Left cardiac atrium (tissue), 4 donors: Measurements from ENCODE around the gene ZNF281. TPM values are rescaled to one million over a fixed set of nuclear protein-coding genes. Genes with fewer than 3 reads are reported as not detected.
A peak's percentile ranks its signal among the peaks of the same experiment; 100 is the strongest.
"Not testable (repeated sequence)": the region's sequence is repeated elsewhere in the genome, so short reads cannot be mapped to it uniquely, and the experiment has no call there.

Source experiments
- ATAC-seq, 2 donors: fragments of 200-7000 bp; cut with Tn5 transposase; one replicate each; pipeline ENCODE4 v1.9.1; 2020; ENCODE audit warnings: mild to moderate bottlenecking in 2 of 2, moderate library complexity in 2 of 2
- DNase-seq: peaks from one replicate; pipeline ENCODE4 v3.0.0-alpha.2; 2020
- intact Hi-C, 2 donors: fragments of 100-400 bp; cut with DNase I; formaldehyde crosslinking; loops; one replicate each; pipeline versions ENCODE4 v1.14.1 to v1.15.1; 2022 to 2023
- long read RNA-seq: library from polyadenylated mRNA; unstranded; transcript quantifications from one replicate; pipeline ENCODE4 v2.0.0, GENCODE V29; 2021
- total RNA-seq, 2 donors: library from RNA; stranded (reverse); fragmentation: NEBNext Ultra II Directional; extraction: Animal tissue kit (Norgen Biotek cat#: 25700); gene quantifications; one replicate each; pipeline ENCODE4 v1.2.1, GENCODE V29; 2021
- donor health status: DM: no; HTN: yes; CAD: no.
- donor health status: DM: no; HTN: yes; CAD: no; lungs with severe emphysema.
- donor health status: DM: yes; HTN: yes; CAD: no.
- donor health status: Dilated cardiomyopathy.

ZNF281 gene
- 1 to 10 TPM; 7.0 to 9.2 TPM for total RNA-seq
- long read RNA-seq, full-length matches to known transcripts = 6 of 11 reads
- long read RNA-seq, partial matches to known transcripts = 4 of 11 reads
- long read RNA-seq, other reads (novel, unspliced or antisense) = 1 of 11 reads

GRCh38 chr1:200409761-200410565 lies at the start of gene ZNF281:
ZNF281 (minus strand) TSS chr1:200410036; CDS start chr1:200409705, 331 bp downstream.
- intact Hi-C loops = no loop called here
- peak; percentile 100 for ATAC-seq

GRCh38 chr1:200458780-200459179 lies 48.9 kb upstream of the ZNF281 start:
- intact Hi-C loops = no loop called here
- ATAC-seq (no peak), DNase-seq (no peak)

More at GRCh38 chr1:200409761-200410565, at the start of gene ZNF281:
- peak; percentile 97 for DNase-seq

GRCh38 chr1:200457810-200458209 lies 48.0 kb upstream of the ZNF281 start:
- ATAC-seq = no peak
- intact Hi-C loops = no loop called here
- DNase-seq = no peak

GRCh38 chr1:200454425-200454824 lies 44.6 kb upstream of the ZNF281 start:
- intact Hi-C loops = no loop called here
- no peak for DNase-seq
- ATAC-seq = no peak

- ATAC-seq (no peak), DNase-seq (no peak)
- intact Hi-C loops = no loop called here
Measured at GRCh38 chr1:200453553-200453905, 43.7 kb upstream of the ZNF281 start.

GRCh38 chr1:200452850-200453552 lies 43.2 kb upstream of the ZNF281 start:
- DNase-seq (no peak), ATAC-seq (no peak)
- intact Hi-C loops = no loop called here

- intact Hi-C loops = no loop called here
Measured at GRCh38 chr1:200448034-200448762, 38.4 kb upstream of the ZNF281 start.

GRCh38 chr1:200445213-200445612 lies 35.4 kb upstream of the ZNF281 start:
- DNase-seq (no peak), ATAC-seq (no peak)
- intact Hi-C loops = no loop called here

More at GRCh38 chr1:200448034-200448762, 38.4 kb upstream of the ZNF281 start:
- DNase-seq (no peak), ATAC-seq (no peak)

- DNase-seq (no peak), ATAC-seq (no peak)
- intact Hi-C loops = no loop called here
Measured at GRCh38 chr1:200444478-200444877, 34.6 kb upstream of the ZNF281 start.

- ATAC-seq (no peak), DNase-seq (no peak)
- intact Hi-C loops = no loop called here
Measured at GRCh38 chr1:200443860-200444259, 34.0 kb upstream of the ZNF281 start.

- ATAC-seq (no peak), DNase-seq (no peak)
- intact Hi-C loops = no loop called here
Measured at GRCh38 chr1:200442537-200443156, 32.8 kb upstream of the ZNF281 start.

- DNase-seq (no peak), ATAC-seq (no peak)
- intact Hi-C loops = no loop called here
Measured at GRCh38 chr1:200442023-200442422, 32.2 kb upstream of the ZNF281 start.

- intact Hi-C loops = no loop called here
- ATAC-seq (no peak), DNase-seq (no peak)
Measured at GRCh38 chr1:200438911-200439310, 29.1 kb upstream of the ZNF281 start.

GRCh38 chr1:200438413-200438812 lies 28.6 kb upstream of the ZNF281 start:
- intact Hi-C loops, ATAC-seq: not testable (repeated sequence)

GRCh38 chr1:200437556-200438203 lies 27.8 kb upstream of the ZNF281 start:
- ATAC-seq (no peak), DNase-seq (no peak)
- intact Hi-C loops = no loop called here

More at GRCh38 chr1:200438413-200438812, 28.6 kb upstream of the ZNF281 start:
- not testable (repeated sequence) for DNase-seq

GRCh38 chr1:200437088-200437487 lies 27.3 kb upstream of the ZNF281 start:
- DNase-seq = no peak
- no peak for ATAC-seq
- intact Hi-C loops = no loop called here

- ATAC-seq (no peak), DNase-seq (no peak)
- intact Hi-C loops = no loop called here
Measured at GRCh38 chr1:200436436-200436835, 26.6 kb upstream of the ZNF281 start.

GRCh38 chr1:200435200-200435780 lies 25.5 kb upstream of the ZNF281 start:
- ATAC-seq (no peak), DNase-seq (no peak)
- intact Hi-C loops = no loop called here
